GM12878 (cell line): ENCODE results near the gene ZBTB16.

Source experiments
- CEBPB ChIP-seq, 2 experiments: fragments of 150-350 bp in 1 of 2; IDR thresholded peaks; 2 replicates each; pipeline ENCODE4 v1.6.1; 2012 to 2014; ENCODE audit warnings: low read depth in 2 of 2, low read length in 2 of 2, borderline replicate concordance in 1 of 2, inconsistent platforms in 1 of 2
- CTCF ChIP-seq, 3 experiments: IDR thresholded peaks in 2 of 3; conservative IDR thresholded peaks in 1 of 3; 2 replicates each; pipeline ENCODE4 v1.5.1; 2011; ENCODE audit warnings: low read depth in 3 of 3, low read length in 3 of 3, mild to moderate bottlenecking in 3 of 3, control low read depth in 2 of 3, moderate library complexity in 2 of 3, inconsistent platforms in 1 of 3, mixed read lengths in 1 of 3; ENCODE audit not compliant: control insufficient read depth in 2 of 3, insufficient read depth in 1 of 3; ENCODE audit errors: extremely low read depth in 1 of 3
- EP300 ChIP-seq, 2 experiments: fragments of 150-350 bp in 1 of 2; IDR thresholded peaks; 2 replicates each; pipeline ENCODE4 v1.6.1; 2011 to 2012; ENCODE audit warnings: low read depth in 2 of 2, low read length in 2 of 2, borderline replicate concordance in 1 of 2, improper control_type of control experiment in 1 of 2, inconsistent platforms in 1 of 2; ENCODE audit not compliant: control insufficient read depth in 1 of 2
- POLR2A ChIP-seq: IDR thresholded peaks from 2 replicates; pipeline ENCODE4 v1.6.1; 2011; ENCODE audit warnings: low read depth, mild to moderate bottlenecking, low read length
- POLR2AphosphoS5 ChIP-seq: IDR thresholded peaks from 2 replicates; pipeline ENCODE4 v1.6.1; 2011; ENCODE audit warnings: mild to moderate bottlenecking, low read length, inconsistent platforms
- REST ChIP-seq: IDR thresholded peaks from 2 replicates; pipeline ENCODE4 v1.6.1; 2012; ENCODE audit warnings: mild to moderate bottlenecking, low read depth, low read length
- SREBF2 ChIP-seq: IDR thresholded peaks from 2 replicates; pipeline ENCODE4 v1.6.1; 2012; ENCODE audit warnings: mild to moderate bottlenecking, low read length
- TBL1XR1 ChIP-seq: IDR thresholded peaks from 2 replicates; pipeline ENCODE4 v1.6.1; 2012; ENCODE audit warnings: low read depth, low read length, improper control_type of control experiment
- USF2 ChIP-seq: IDR thresholded peaks from 2 replicates; pipeline ENCODE4 v1.6.1; 2011; ENCODE audit warnings: low read depth, low read length, improper control_type of control experiment, borderline replicate concordance
- ZNF274 ChIP-seq: IDR thresholded peaks from one replicate; pipeline ENCODE4 v1.8.0; 2011; ENCODE audit not compliant: insufficient read length, insufficient read depth

DNA sequence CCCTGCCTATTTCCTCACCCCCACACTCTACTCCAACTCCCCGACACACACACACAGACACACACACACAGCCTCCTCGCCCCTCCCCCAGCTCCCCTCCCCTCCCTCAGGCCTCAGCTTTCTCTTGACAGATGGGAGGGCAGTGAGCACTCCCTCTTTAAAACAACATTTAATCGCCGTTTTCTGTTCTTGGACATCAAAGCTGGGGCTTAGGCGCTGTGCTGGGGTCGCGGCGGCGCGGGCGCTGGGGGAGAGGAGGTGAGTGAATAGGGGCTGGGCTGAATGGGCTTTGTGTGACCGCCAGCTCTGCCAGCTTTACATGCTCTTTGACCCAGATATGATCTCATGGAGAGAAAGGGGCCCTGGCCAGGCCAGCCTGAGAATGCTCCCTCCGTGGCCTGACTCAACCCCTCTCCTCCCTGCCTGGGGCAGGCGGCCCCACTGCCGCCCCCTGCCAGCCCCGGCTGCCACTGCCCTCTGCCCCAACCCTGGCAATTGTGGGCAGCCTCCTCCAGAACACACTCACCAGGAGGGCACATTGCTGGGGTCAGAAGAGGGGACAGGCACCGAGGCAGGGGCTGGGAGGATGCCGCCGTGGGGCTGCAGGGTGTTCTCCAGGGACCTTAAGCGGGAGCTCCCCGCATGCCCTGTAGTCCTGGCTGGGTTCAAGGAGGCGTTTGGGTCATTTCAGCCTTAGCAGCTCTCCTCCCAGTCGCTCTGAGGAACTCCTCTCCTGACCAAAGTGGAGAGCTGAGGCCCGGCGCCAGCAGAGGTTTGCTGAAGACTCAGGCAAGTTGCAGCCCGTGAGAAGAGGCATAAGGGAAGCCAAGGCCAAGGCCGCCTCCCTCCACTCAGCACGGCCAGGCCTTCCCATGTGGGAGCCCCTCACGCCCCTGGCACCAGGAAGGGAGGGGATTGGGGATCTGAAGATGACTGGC, 198.4 kb downstream of the ZBTB16 start:
- TF ChIP-seq TBL1XR1: no peak
- no peak for TF ChIP-seq POLR2AphosphoS5
- no peak for TF ChIP-seq SREBF2
- no peak for TF ChIP-seq CTCF (IDR thresholded peaks at IDR 0.05 in 2 of 3, conservative IDR thresholded peaks at IDR 0.05 in 1 of 3; ENCODE audit: control insufficient read depth in 2 of 3, extremely low read depth in 1 of 3, insufficient read depth in 1 of 3, low read depth in 3 of 3, low read length in 3 of 3)
- no peak for TF ChIP-seq POLR2A
- TF ChIP-seq ZNF274: no peak
- TF ChIP-seq USF2: no peak
- TF ChIP-seq REST: no peak
- no peak for TF ChIP-seq CEBPB (IDR thresholded peaks at IDR 0.05; ENCODE audit: borderline replicate concordance in 1 of 2, low read depth in 2 of 2, low read length in 2 of 2)
- no peak for TF ChIP-seq EP300 (IDR thresholded peaks at IDR 0.05; ENCODE audit: borderline replicate concordance in 1 of 2, control insufficient read depth in 1 of 2, low read depth in 2 of 2, low read length in 2 of 2)
